GM23338 (cell line): ENCODE measurements around the gene BCR.

Source experiments
- CREB1 ChIP-seq: fragments of 250-450 bp; sonication (Bioruptor Pico); IDR thresholded peaks from 2 replicates; pipeline ENCODE4 v1.5.0; 2020; ENCODE audit warnings: low read depth, mild to moderate bottlenecking, moderate library complexity
- CTCF ChIP-seq, 2 experiments: fragments of 200-600 bp in 1 of 2; sonication (generic) in 1 of 2; conservative IDR thresholded peaks; 2 replicates each; pipeline versions ENCODE4 v1.5.1 to v1.6.1; 2016 to 2017; ENCODE audit warnings: antibody characterized with exemption in 2 of 2, low read depth in 2 of 2, mild to moderate bottlenecking in 2 of 2, moderate library complexity in 1 of 2
- EZH2 ChIP-seq: fragments of 200-600 bp; sonication (generic); IDR thresholded peaks from one replicate; pipeline ENCODE4 v1.8.0; 2017; ENCODE audit warnings: antibody characterized with exemption, mild to moderate bottlenecking, low read depth; ENCODE audit not compliant: unreplicated experiment
- EZH2phosphoT487 ChIP-seq: fragments of 200-600 bp; sonication (generic); IDR thresholded peaks from one replicate; pipeline ENCODE4 v1.8.1; 2018; ENCODE audit warnings: antibody characterized with exemption; ENCODE audit not compliant: unreplicated experiment
- JUNB ChIP-seq: IDR thresholded peaks from one replicate; pipeline ENCODE4 v1.6.1; 2016; ENCODE audit warnings: antibody characterized with exemption; ENCODE audit not compliant: unreplicated experiment
- NANOG ChIP-seq: IDR thresholded peaks from 2 replicates; pipeline ENCODE4 v1.6.1; 2016; ENCODE audit warnings: antibody characterized with exemption, borderline replicate concordance
- POLR2AphosphoS5 ChIP-seq: IDR thresholded peaks from 2 replicates; pipeline ENCODE4 v1.6.1; 2016; ENCODE audit warnings: antibody characterized with exemption, low read depth
- REST ChIP-seq: IDR thresholded peaks from one replicate; pipeline ENCODE4 v1.6.1; 2018; ENCODE audit warnings: antibody characterized with exemption; ENCODE audit not compliant: unreplicated experiment
- STAT1 ChIP-seq: IDR thresholded peaks from one replicate; pipeline ENCODE4 v1.6.1; 2016; ENCODE audit warnings: antibody characterized with exemption; ENCODE audit not compliant: unreplicated experiment
- ZNF114 ChIP-seq: fragments of 250-450 bp; sonication (Bioruptor Pico); IDR thresholded peaks from 2 replicates; pipeline ENCODE4 v1.5.0; 2020; ENCODE audit warnings: mild to moderate bottlenecking, moderate library complexity
- ZNF331 ChIP-seq: fragments of 250-450 bp; sonication (Bioruptor Pico); IDR thresholded peaks from 2 replicates; pipeline ENCODE4 v1.5.0; 2020; ENCODE audit warnings: low read depth, mild to moderate bottlenecking, moderate library complexity
- TF ChIP-seq, protein P1 (sequence below): IDR thresholded peaks from 2 replicates; pipeline ENCODE4 v1.6.1; 2016; ENCODE audit warnings: antibody characterized with exemption
- TF ChIP-seq, protein P2 (sequence below): fragments of 250-450 bp; sonication (Bioruptor Pico); IDR thresholded peaks from 2 replicates; pipeline ENCODE4 v1.5.0; 2020; ENCODE audit warnings: mild to moderate bottlenecking, moderate library complexity

- TF ChIP-seq EZH2, result no peak
- TF ChIP-seq CTCF (conservative IDR thresholded peaks at IDR 0.05; ENCODE audit: low read depth in 2 of 2), result 0 out of 4 replicates have a peak, but pooled peaks of 1 of the 2 experiments have one; percentile 9
- TF ChIP-seq CREB1 (CRISPR knock-in tag), result peak; percentile 25; the same call in 1 of the 2 replicates
- no peak for TF ChIP-seq EZH2phosphoT487
- TF ChIP-seq POLR2AphosphoS5, result 0 out of 2 replicates have a peak, but pooled peaks have one; percentile 32
- TF ChIP-seq REST, result no peak
- TF ChIP-seq, protein P1, sequence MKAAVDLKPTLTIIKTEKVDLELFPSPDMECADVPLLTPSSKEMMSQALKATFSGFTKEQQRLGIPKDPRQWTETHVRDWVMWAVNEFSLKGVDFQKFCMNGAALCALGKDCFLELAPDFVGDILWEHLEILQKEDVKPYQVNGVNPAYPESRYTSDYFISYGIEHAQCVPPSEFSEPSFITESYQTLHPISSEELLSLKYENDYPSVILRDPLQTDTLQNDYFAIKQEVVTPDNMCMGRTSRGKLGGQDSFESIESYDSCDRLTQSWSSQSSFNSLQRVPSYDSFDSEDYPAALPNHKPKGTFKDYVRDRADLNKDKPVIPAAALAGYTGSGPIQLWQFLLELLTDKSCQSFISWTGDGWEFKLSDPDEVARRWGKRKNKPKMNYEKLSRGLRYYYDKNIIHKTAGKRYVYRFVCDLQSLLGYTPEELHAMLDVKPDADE, result no peak
- TF ChIP-seq ZNF114, result no peak
- TF ChIP-seq, protein P2, sequence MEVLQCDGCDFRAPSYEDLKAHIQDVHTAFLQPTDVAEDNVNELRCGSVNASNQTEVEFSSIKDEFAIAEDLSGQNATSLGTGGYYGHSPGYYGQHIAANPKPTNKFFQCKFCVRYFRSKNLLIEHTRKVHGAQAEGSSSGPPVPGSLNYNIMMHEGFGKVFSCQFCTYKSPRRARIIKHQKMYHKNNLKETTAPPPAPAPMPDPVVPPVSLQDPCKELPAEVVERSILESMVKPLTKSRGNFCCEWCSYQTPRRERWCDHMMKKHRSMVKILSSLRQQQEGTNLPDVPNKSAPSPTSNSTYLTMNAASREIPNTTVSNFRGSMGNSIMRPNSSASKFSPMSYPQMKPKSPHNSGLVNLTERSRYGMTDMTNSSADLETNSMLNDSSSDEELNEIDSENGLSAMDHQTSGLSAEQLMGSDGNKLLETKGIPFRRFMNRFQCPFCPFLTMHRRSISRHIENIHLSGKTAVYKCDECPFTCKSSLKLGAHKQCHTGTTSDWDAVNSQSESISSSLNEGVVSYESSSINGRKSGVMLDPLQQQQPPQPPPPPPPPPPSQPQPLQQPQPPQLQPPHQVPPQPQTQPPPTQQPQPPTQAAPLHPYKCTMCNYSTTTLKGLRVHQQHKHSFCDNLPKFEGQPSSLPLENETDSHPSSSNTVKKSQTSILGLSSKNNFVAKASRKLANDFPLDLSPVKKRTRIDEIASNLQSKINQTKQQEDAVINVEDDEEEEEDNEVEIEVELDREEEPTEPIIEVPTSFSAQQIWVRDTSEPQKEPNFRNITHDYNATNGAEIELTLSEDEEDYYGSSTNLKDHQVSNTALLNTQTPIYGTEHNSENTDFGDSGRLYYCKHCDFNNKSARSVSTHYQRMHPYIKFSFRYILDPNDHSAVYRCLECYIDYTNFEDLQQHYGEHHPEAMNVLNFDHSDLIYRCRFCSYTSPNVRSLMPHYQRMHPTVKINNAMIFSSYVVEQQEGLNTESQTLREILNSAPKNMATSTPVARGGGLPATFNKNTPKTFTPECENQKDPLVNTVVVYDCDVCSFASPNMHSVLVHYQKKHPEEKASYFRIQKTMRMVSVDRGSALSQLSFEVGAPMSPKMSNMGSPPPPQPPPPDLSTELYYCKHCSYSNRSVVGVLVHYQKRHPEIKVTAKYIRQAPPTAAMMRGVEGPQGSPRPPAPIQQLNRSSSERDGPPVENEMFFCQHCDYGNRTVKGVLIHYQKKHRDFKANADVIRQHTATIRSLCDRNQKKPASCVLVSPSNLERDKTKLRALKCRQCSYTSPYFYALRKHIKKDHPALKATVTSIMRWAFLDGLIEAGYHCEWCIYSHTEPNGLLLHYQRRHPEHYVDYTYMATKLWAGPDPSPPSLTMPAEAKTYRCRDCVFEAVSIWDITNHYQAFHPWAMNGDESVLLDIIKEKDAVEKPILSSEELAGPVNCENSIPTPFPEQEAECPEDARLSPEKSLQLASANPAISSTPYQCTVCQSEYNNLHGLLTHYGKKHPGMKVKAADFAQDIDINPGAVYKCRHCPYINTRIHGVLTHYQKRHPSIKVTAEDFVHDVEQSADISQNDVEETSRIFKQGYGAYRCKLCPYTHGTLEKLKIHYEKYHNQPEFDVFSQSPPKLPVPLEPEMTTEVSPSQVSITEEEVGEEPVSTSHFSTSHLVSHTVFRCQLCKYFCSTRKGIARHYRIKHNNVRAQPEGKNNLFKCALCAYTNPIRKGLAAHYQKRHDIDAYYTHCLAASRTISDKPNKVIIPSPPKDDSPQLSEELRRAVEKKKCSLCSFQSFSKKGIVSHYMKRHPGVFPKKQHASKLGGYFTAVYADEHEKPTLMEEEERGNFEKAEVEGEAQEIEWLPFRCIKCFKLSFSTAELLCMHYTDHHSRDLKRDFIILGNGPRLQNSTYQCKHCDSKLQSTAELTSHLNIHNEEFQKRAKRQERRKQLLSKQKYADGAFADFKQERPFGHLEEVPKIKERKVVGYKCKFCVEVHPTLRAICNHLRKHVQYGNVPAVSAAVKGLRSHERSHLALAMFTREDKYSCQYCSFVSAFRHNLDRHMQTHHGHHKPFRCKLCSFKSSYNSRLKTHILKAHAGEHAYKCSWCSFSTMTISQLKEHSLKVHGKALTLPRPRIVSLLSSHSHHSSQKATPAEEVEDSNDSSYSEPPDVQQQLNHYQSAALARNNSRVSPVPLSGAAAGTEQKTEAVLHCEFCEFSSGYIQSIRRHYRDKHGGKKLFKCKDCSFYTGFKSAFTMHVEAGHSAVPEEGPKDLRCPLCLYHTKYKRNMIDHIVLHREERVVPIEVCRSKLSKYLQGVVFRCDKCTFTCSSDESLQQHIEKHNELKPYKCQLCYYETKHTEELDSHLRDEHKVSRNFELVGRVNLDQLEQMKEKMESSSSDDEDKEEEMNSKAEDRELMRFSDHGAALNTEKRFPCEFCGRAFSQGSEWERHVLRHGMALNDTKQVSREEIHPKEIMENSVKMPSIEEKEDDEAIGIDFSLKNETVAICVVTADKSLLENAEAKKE (CRISPR knock-in tag), result no peak
- no peak for TF ChIP-seq NANOG
- TF ChIP-seq JUNB, result no peak
- TF ChIP-seq ZNF331 (CRISPR knock-in tag), result no peak
- TF ChIP-seq STAT1, result no peak
Observed at GRCh38 chr22:23180301-23180892, at the start of gene BCR.
